Fibroblast of peridontal ligament (primary cell): Measurements from ENCODE around the gene ARL13A.
"Not testable (repeated sequence)": the region's sequence is repeated elsewhere in the genome, so short reads cannot be mapped to it uniquely, and the experiment has no call there.

Source experiments
- DNase-seq: peaks from one replicate; pipeline ENCODE4 v3.0.0-alpha.2; 2010; ENCODE audit errors: extremely low read depth

ARL13A gene

GRCh38 chrX:100969408-100969807, at the start of gene ARL13A:
Gene ARL13A, plus strand, starts transcription at chrX:100969708. Its CDS starts 3,982 bp downstream, at chrX:100973690.
- no peak for DNase-seq

GRCh38 chrX:100924375-100924774, 45.1 kb upstream of the ARL13A start:
- no peak for DNase-seq

GRCh38 chrX:100926453-100926852, 43.1 kb upstream of the ARL13A start:
- no peak for DNase-seq

GRCh38 chrX:100928660-100929613, 40.6 kb upstream of the ARL13A start, which contains the start of gene XKRX:
Gene XKRX, minus strand, starts transcription at chrX:100928917. Its CDS starts 613 bp downstream, at chrX:100928304.
- no peak for DNase-seq

GRCh38 chrX:100931218-100931924, 38.1 kb upstream of the ARL13A start:
- no peak for DNase-seq

GRCh38 chrX:100931925-100932285, 37.6 kb upstream of the ARL13A start:
- DNase-seq, result no peak

GRCh38 chrX:100935767-100936166, 33.7 kb upstream of the ARL13A start:
- DNase-seq, result no peak

GRCh38 chrX:100939333-100939732, 30.2 kb upstream of the ARL13A start:
- DNase-seq, result no peak

- DNase-seq, result no peak
Observed at GRCh38 chrX:100944601-100945000, 24.9 kb upstream of the ARL13A start.

GRCh38 chrX:100946299-100946927, 23.1 kb upstream of the ARL13A start:
- no peak for DNase-seq

GRCh38 chrX:100948557-100948956, 21.0 kb upstream of the ARL13A start:
- no peak for DNase-seq

GRCh38 chrX:100962811-100963210, 6.7 kb upstream of the ARL13A start:
- DNase-seq, result no peak

GRCh38 chrX:100964362-100964761, 5.1 kb upstream of the ARL13A start:
- no peak for DNase-seq

GRCh38 chrX:100969936-100970335, 428 bp downstream of the ARL13A start:
- DNase-seq, result no peak

GRCh38 chrX:100973411-100973810, 3.9 kb downstream of the ARL13A start:
- no peak for DNase-seq

GRCh38 chrX:100975212-100975611, 5.7 kb downstream of the ARL13A start:
- no peak for DNase-seq

GRCh38 chrX:100976211-100976610, 6.7 kb downstream of the ARL13A start:
- DNase-seq, result no peak

GRCh38 chrX:100979881-100980607, 10.5 kb downstream of the ARL13A start:
- DNase-seq, result no peak

GRCh38 chrX:100980608-100981497, 11.3 kb downstream of the ARL13A start:
- DNase-seq, result peak; percentile 32

GRCh38 chrX:100981498-100981845, 12.0 kb downstream of the ARL13A start:
- not testable (repeated sequence) for DNase-seq

- DNase-seq, result no peak
Observed at GRCh38 chrX:100984818-100985217, 15.3 kb downstream of the ARL13A start.
